Measurements from ENCODE around the gene STK10.

DNA sequence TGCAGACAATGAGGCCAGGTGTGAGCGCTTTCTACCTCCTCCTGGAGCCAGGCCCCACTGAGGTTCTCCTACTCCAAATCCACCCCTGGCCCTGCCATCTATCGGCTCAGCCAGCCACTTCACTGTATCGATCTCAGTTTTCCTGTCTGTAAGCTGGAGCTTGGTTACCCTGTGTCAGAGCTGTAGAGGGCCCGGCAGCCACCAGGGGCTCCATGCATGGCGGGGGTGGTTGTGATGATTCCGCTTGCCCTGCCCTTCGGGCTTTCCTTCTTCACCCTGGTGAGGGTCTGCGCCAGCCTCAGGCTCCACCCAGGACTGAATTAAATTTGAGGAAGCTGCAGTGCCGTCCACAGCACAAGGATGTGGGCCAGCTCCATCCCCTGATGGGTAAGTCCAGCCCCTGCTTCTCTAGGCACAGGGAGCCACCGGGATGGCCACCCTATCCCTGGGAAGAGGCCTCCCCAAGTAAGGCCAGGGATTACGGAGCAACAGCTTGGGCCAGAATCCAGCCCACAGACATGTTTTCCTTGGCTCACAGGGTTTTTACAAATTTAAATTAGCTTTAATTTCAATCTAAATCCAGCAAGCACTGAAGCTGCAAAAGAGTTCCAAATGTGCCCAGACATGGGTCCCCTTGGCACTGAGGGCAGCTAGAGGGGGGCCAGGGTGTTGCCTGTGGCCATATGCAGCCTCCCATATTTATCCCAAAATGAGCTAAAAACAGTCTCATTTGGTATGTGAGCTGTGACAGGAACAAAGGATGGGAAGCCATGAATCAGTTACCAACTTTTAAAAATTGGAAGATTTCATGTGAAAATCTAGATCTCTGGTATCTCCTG, 92.4 kb downstream of the STK10 start:
- TF ChIP-seq, protein P1, sequence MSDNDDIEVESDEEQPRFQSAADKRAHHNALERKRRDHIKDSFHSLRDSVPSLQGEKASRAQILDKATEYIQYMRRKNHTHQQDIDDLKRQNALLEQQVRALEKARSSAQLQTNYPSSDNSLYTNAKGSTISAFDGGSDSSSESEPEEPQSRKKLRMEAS (IDR thresholded peaks at IDR 0.05) = no peak
- TF ChIP-seq CREB1 (IDR thresholded peaks at IDR 0.05) (no peak), POLR2A (IDR thresholded peaks at IDR 0.05; ENCODE audit: control extremely low read depth in 1 of 2, low read depth in 2 of 2, low read length in 2 of 2) (no peak), EGR1 (IDR thresholded peaks at IDR 0.05; ENCODE audit: borderline replicate concordance, low read depth, low read length) (no peak), RAD21 (IDR thresholded peaks at IDR 0.05 in 1 of 2, conservative IDR thresholded peaks at IDR 0.05 in 1 of 2; ENCODE audit: low read depth in 2 of 2, low read length in 2 of 2) (no peak; a peak in 1 of 4 replicates)
- TF ChIP-seq, protein P2, sequence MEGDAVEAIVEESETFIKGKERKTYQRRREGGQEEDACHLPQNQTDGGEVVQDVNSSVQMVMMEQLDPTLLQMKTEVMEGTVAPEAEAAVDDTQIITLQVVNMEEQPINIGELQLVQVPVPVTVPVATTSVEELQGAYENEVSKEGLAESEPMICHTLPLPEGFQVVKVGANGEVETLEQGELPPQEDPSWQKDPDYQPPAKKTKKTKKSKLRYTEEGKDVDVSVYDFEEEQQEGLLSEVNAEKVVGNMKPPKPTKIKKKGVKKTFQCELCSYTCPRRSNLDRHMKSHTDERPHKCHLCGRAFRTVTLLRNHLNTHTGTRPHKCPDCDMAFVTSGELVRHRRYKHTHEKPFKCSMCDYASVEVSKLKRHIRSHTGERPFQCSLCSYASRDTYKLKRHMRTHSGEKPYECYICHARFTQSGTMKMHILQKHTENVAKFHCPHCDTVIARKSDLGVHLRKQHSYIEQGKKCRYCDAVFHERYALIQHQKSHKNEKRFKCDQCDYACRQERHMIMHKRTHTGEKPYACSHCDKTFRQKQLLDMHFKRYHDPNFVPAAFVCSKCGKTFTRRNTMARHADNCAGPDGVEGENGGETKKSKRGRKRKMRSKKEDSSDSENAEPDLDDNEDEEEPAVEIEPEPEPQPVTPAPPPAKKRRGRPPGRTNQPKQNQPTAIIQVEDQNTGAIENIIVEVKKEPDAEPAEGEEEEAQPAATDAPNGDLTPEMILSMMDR (IDR thresholded peaks at IDR 0.05; ENCODE audit: control extremely low read depth in 1 of 3, insufficient read depth in 1 of 3, low read depth in 1 of 3, low read length in 3 of 3) = peak in 2 of 3 experiments; percentile 30 to 49; a peak in 2 of 4 replicates

Measured in H1 (cell line).